CD1c-positive myeloid dendritic cell (primary cell): ENCODE results near the gene RPE65.
A peak's percentile ranks its signal among the peaks of the same experiment; 100 is the strongest.
"Not testable (repeated sequence)": the region's sequence is repeated elsewhere in the genome, so short reads cannot be mapped to it uniquely, and the experiment has no call there.

Experiments
- DNase-seq: peaks from one replicate; pipeline ENCODE4 v3.0.0-alpha.2; 2016; ENCODE audit errors: extremely low spot score

RPE65 gene

GRCh38 chr1:68449901-68450300, at the start of gene RPE65:
TSS of gene RPE65 (minus strand) at chr1:68449954. CDS start at chr1:68449905, 49 bp downstream.
- no peak for DNase-seq

- no peak for DNase-seq
Observed at GRCh38 chr1:68497358-68497698, 47.6 kb upstream of the RPE65 start.

- peak; percentile 93 for DNase-seq
Observed at GRCh38 chr1:68496680-68497357, 47.1 kb upstream of the RPE65 start, which contains the start of gene DEPDC1. TSS of gene DEPDC1 (minus strand) at chr1:68497082. CDS start at chr1:68496999, 83 bp downstream.

GRCh38 chr1:68495968-68496679, 46.4 kb upstream of the RPE65 start:
- DNase-seq = peak; percentile 27

- DNase-seq = no peak
Observed at GRCh38 chr1:68495532-68495931, 45.8 kb upstream of the RPE65 start.

GRCh38 chr1:68493193-68493592, 43.4 kb upstream of the RPE65 start:
- no peak for DNase-seq

- DNase-seq = not testable (repeated sequence)
Observed at GRCh38 chr1:68492255-68492654, 42.5 kb upstream of the RPE65 start.

- no peak for DNase-seq
Observed at GRCh38 chr1:68490046-68490651, 40.4 kb upstream of the RPE65 start.

GRCh38 chr1:68485431-68486022, 35.8 kb upstream of the RPE65 start:
- DNase-seq = no peak

GRCh38 chr1:68484618-68485017, 34.9 kb upstream of the RPE65 start:
- DNase-seq = no peak

- no peak for DNase-seq
Observed at GRCh38 chr1:68481041-68481440, 31.3 kb upstream of the RPE65 start.

GRCh38 chr1:68479501-68479900, 29.7 kb upstream of the RPE65 start:
- DNase-seq = no peak

- no peak for DNase-seq
Observed at GRCh38 chr1:68478662-68479061, 28.9 kb upstream of the RPE65 start.

- DNase-seq = not testable (repeated sequence)
Observed at GRCh38 chr1:68476626-68477025, 26.9 kb upstream of the RPE65 start.

GRCh38 chr1:68473060-68473459, 23.3 kb upstream of the RPE65 start:
- DNase-seq = no peak

- DNase-seq = no peak
Observed at GRCh38 chr1:68470388-68470970, 20.7 kb upstream of the RPE65 start.

- no peak for DNase-seq
Observed at GRCh38 chr1:68464891-68465290, 15.1 kb upstream of the RPE65 start.

GRCh38 chr1:68460935-68461334, 11.2 kb upstream of the RPE65 start:
- no peak for DNase-seq

- DNase-seq = no peak
Observed at GRCh38 chr1:68459796-68460195, 10.0 kb upstream of the RPE65 start.

GRCh38 chr1:68459091-68459490, 9.3 kb upstream of the RPE65 start:
- no peak for DNase-seq

- no peak for DNase-seq
Observed at GRCh38 chr1:68456202-68456601, 6.4 kb upstream of the RPE65 start.

GRCh38 chr1:68454534-68454933, 4.8 kb upstream of the RPE65 start:
- DNase-seq = no peak
